Measurements from ENCODE around the gene IGSF9B.

DNA sequence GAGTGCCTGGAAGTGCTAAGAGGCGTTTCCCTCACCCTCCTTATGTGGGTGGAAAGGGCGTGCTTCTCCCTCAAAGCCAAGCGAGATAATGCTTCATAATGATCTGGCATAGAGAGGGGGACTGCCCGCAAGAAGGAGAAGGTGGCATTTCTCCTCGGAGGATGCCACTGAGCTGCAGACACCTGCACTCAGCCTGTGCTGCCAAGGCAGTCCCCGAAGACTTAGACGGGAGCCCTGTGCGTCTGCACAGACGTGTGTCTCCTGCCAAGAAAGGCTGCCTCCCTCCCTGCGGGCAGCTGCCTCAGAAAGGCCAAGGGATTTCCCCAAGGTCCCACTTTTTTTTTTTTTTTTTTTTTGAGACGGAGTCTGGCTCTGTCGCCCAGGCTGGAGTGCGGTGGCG, 63.4 kb downstream of the IGSF9B start:
- no peak for TF ChIP-seq POLR2A (IDR thresholded peaks at IDR 0.05; ENCODE audit: low read depth, low read length)
- TF ChIP-seq PAX5 (IDR thresholded peaks at IDR 0.05; ENCODE audit: insufficient read depth, low read length, severe bottlenecking), result no peak

Data from GM12891 (cell line).